Left cardiac atrium (tissue), 4 donors: ENCODE results near the gene MARCHF5. TPM values are rescaled to one million over a fixed set of nuclear protein-coding genes. Genes with fewer than 3 reads are reported as not detected.

Experiments used
- ATAC-seq, 2 donors: fragments of 200-7000 bp; cut with Tn5 transposase; one replicate each; pipeline ENCODE4 v1.9.1; 2020; ENCODE audit warnings: mild to moderate bottlenecking in 2 of 2, moderate library complexity in 2 of 2
- DNase-seq: peaks from one replicate; pipeline ENCODE4 v3.0.0-alpha.2; 2020
- intact Hi-C, 2 donors: fragments of 100-400 bp; cut with DNase I; formaldehyde crosslinking; loops; one replicate each; pipeline versions ENCODE4 v1.14.1 to v1.15.1; 2022 to 2023
- long read RNA-seq: library from polyadenylated mRNA; unstranded; transcript quantifications from one replicate; pipeline ENCODE4 v2.0.0, GENCODE V29; 2021
- total RNA-seq, 2 donors: library from RNA; stranded (reverse); fragmentation: NEBNext Ultra II Directional; extraction: Animal tissue kit (Norgen Biotek cat#: 25700); gene quantifications; one replicate each; pipeline ENCODE4 v1.2.1, GENCODE V29; 2021
- donor health status: DM: no; HTN: yes; CAD: no.
- donor health status: DM: no; HTN: yes; CAD: no; lungs with severe emphysema.
- donor health status: DM: yes; HTN: yes; CAD: no.
- donor health status: Dilated cardiomyopathy.

MARCHF5 gene, protein sequence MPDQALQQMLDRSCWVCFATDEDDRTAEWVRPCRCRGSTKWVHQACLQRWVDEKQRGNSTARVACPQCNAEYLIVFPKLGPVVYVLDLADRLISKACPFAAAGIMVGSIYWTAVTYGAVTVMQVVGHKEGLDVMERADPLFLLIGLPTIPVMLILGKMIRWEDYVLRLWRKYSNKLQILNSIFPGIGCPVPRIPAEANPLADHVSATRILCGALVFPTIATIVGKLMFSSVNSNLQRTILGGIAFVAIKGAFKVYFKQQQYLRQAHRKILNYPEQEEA
- total RNA-seq, result 10 to 100 TPM; 27.6 to 34.3 TPM
- long read RNA-seq, transcript MARCH5-201 (6 exons, 3,926 nt), result major isoform, 65 of 68 reads
- long read RNA-seq, partial matches to known transcripts, result 1 of 68 reads
- long read RNA-seq, other reads (novel, unspliced or antisense), result 2 of 68 reads

DNA sequence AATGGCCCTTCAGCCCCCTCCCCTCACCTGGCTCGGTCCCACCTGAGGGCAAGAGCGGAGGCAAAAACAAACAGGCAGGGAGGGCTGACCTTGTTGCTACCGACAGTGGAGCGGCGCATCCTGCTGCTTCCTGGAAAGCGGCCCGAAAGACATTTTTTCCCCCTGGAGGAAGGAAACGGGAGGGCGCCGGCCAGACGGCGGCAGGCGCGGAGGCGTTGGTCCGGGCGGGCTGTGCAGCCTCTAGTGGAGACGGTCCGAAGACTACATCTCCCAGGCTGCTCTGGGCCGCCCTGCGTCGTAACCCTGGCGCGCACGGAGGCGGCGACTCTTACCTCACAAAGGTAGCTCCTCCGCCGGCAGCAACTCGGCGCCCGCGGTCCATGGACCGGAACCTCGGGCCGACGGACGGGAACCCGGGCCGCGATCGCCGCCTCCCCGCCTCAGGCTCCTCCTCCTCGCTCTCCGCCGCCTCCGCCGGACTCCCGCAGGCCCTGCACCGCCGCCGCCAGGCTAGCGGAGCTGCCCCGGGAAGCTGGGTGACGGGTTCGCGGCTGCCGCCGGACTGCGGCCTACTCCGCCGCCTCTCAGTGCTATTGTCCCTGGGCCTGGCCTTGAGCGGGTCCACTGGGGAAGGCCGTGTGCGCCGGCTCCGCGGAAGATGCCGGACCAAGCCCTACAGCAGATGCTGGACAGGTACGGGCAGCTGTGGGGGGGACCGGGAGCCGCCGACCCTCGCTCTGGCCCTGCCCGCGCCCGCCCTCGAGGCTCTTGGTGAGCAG is at the start of gene MARCHF5, which contains the start of gene CPEB3:
MARCHF5 (plus strand) TSS at position 331 of the 779 bp plus-strand sequence; CDS start at position 659, 328 bp downstream.
CPEB3 (minus strand) TSS at position 242 of the 779 bp plus-strand sequence. CDS start 50,728 bp downstream, outside the sequence.
- intact Hi-C loops, result loop anchor here in 1 of 2 donors (1.0 to 10.0 kb wide), 3 partner anchors 49 to 204 kb away; no protein-coding TSS in a partner anchor
- peak; percentile 99 for ATAC-seq
- DNase-seq, result peak; percentile 98

DNA sequence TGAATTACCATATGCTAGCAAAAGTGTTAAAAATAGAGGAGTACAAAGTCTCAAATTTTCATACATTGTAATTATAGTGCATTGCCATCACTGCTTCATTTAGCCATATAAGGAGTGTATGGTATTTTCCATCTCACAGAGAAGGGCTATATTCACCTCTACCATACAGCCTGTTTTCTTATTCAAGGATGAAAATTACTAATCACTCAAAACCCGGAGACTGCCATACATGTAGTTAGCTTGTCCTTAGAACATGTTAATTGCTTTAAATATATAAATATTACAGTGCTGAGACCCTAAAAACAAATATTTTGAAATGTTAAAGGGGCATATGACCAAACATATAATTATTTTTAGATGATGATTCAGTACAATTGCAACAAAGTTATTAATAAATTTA is 49.5 kb upstream of the MARCHF5 start:
- intact Hi-C loops, result no loop called here
- DNase-seq (no peak), ATAC-seq (no peak)

DNA sequence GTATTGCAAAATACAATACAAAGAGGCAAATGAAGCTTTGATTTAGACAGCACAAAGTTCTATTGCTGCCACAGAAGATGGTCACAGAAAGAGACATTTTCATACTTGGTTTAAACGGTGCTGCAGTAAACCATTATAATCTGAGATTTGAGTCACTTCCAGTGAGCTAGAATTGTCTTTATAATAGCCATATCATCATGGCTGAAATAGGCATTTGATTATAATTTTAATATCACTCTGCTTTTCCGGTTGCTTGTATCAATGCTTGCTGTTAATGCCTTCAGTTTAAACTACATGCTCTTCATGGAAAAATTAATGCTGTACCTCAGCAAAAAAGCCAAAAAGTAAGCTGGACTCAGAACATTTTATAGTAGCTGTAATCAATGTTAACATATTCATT is 48.6 kb upstream of the MARCHF5 start:
- no peak for ATAC-seq
- intact Hi-C loops, result loop anchor here in 1 of 2 donors (1.0 kb wide), 1 partner anchor 48 kb away; no protein-coding TSS in a partner anchor

DNA sequence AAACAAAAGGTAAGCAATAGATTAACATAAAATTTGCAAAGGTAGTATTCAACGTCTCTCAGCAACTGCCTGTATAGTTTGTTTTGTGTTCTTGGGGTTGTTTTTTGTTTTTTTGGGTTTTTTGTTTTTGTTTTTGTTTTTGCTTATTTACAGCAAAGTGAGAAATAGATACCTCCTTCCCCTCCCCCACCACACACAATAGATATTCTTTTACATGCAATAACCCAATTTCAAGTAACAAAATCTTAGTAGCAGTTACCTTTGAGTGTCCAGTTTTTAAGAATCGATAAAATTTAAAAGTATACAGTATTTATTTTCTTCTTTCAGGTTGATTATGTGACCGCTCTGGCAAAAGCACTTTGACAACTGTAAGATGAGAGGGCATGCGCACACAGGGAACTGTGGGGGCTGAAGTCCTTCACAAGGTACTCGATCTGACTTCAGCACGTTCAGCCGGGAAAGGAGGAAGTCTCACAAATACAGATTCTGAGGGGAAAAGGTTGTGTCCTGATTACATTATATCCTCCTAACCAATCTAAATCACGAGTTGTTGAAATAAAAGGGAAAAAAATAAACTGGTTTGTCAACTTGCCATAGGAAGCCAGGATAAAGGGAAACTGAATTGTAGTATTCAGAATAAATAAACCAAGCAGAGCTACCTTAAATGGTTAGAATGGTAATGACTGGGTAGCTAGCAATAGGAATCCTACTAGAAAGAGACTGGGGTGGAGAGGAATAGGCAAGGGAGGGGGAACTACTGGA is 47.9 kb upstream of the MARCHF5 start:
- intact Hi-C loops, result loop anchor here in 1 of 2 donors (1.0 kb wide), 1 partner anchor 47 kb away; no protein-coding TSS in a partner anchor
- peak; percentile 42 to 61 for ATAC-seq
- peak; percentile 67 for DNase-seq

More for the DNA sequence above, 48.6 kb upstream of the MARCHF5 start:
- DNase-seq, result no peak

DNA sequence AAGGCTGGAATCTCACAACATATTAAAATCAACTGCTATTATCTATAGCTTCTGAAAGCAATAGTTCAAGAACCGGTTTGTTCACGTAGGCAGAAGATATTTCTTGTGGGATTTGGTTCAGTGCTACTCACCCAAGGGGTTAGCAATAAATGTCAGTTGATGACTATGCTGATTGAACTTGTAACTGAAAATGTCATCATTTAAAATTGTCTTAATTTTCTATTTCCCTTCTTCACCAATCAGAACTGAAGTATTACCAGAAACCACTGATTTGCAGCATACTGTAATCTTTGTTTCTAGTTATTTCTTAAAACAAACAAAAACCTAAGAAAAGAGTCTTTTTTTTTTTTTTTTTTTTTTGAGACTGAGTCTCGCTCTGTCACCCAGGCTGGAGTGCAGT is 46.2 kb upstream of the MARCHF5 start:
- no peak for ATAC-seq
- DNase-seq, result no peak
- intact Hi-C loops, result no loop called here

DNA sequence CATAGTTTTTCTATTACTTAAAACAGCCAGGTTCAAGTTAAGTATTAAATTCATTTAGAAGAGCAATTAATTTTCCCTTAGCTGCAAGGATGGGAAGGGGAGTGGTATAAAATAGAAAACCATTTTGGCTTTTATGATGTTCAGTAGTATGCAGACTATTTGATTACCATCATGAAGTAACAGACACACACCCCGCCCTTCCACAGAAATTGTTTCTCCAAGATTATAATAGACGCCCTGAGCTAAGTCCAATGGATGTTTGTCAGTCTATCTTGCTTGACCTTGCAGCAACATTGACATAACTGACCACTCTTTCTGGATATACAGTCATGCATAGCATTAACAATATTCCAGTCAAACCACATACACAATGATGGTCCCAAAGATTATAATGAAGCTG is 42.4 kb upstream of the MARCHF5 start:
- intact Hi-C loops, result no loop called here
- DNase-seq (no peak), ATAC-seq (no peak)

DNA sequence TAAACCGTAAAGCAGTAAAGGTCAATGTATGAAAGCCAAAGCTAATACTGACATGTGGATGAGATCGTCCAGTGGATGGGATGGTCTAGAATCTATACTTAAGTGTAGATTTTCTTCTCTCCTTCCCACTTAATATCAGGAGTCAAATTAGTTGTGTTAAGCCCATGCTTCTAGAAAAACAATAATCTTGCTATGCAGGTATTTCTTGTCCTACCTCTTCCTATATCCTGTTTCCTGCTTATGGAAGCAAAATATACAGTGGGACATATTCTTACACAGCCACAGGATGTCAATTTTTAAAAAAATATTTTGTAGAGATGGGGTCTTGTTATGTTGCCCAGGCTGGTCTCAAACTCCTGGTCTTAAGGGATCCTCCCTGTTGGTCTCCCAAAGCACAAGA is 27.6 kb upstream of the MARCHF5 start:
- intact Hi-C loops, result no loop called here
- DNase-seq (no peak), ATAC-seq (no peak)

DNA sequence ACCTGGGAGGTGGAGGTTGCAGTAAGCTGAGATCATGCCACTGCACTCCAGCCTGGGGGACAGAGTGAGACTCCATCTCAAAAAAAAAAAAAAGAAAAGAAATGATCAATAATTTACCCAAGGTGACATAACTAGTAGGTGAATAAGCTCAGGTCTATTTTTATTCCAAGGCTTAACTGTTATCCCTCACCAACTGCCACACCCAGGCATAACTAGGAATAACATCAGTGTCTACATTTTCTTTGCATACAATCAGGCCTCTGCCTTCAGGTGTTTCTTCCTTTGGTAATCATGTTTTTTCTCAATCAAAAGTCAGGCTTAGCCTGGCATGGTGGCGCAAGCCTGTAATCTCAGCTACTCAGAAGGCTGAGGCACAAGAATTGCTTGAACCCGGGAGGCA is 26.7 kb upstream of the MARCHF5 start:
- DNase-seq, result no peak
- intact Hi-C loops, result no loop called here
- ATAC-seq, result no peak

DNA sequence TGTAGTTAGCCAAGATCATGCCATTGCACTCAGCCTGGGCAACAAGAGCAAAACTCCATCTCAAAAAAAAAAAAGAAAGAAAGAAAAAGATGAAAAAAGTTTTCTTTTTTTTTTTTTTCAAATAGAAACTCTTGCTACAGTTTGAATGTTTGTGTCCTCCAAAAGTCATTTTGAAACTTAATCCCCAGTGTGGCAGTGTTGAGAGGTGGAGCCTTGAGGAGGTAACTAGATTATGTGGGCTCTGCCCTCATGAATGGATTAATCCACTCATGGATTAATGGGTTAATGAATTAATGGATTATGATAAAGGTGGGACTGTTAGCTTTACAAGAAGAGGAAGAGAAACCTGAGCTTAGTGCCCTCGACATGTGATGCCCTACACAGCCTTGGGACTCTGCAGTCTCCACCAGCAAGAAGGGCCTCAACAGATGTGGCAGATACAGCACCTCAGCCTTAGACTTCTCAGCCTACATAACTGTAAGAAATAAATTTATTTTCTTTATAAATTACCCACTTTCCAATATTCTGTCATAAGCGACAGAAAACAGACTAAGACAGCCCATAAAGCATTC is 25.2 kb upstream of the MARCHF5 start:
- DNase-seq (no peak), ATAC-seq (no peak)
- intact Hi-C loops, result no loop called here

DNA sequence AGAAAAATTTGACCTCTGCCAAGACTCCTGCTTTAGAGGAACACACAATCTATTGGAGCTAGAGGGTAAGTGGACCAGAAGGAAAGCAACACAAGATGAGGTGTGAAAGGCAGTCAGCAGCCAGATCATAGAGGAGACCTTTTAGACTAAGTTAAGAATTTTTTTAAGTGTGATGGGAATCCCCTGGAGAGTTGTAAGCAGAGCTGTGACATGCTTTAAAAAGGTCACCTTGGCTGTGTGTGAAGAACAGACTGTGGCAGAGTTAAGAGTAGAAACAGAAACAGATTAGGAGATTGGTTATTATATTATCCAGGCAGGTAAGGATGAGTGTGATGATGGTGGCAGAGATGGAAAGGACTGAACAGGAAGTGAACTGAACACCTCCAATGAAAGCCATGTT is 23.6 kb upstream of the MARCHF5 start:
- intact Hi-C loops, result no loop called here
- DNase-seq (no peak), ATAC-seq (peak in 1 of 2 donors; percentile 59)

DNA sequence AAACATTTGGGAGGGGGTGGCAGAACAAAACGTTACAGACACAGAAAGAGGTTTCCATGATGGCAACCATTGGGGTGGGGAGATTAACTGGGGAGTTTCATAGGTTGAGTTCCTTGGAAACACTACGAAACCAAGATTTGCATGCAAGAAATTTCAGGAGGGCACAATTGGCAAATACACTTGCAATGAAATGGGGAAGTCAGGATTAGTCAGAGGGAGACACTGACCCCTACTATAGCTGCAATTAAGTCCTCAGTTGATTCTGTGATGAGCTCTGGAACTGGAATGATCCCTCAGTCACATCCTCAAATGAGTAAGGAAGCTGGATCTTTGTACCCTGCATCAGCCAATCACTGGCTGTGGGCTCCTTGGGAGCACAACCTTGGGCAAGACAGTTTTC is 22.2 kb upstream of the MARCHF5 start:
- ATAC-seq, result no peak
- intact Hi-C loops, result no loop called here
- no peak for DNase-seq

DNA sequence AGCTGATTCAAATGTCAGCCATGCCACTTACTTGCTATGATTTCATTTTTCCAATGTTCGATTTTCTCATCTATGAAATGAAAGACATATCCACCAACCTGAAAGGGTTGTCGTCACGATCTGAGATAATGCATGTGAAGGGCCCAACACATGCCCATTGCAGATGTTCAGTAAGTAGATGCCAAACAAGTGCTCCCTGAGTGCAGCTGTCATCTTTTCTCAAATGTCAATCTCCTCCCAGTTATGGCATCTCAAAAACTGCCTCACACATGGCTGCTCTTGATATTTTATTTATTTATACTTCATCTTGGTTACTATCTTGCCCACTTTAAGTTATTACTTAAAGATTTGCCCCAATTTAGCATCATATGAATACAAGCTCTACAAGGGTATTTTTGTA is 16.9 kb upstream of the MARCHF5 start:
- ATAC-seq (no peak), DNase-seq (no peak)
- intact Hi-C loops, result no loop called here

DNA sequence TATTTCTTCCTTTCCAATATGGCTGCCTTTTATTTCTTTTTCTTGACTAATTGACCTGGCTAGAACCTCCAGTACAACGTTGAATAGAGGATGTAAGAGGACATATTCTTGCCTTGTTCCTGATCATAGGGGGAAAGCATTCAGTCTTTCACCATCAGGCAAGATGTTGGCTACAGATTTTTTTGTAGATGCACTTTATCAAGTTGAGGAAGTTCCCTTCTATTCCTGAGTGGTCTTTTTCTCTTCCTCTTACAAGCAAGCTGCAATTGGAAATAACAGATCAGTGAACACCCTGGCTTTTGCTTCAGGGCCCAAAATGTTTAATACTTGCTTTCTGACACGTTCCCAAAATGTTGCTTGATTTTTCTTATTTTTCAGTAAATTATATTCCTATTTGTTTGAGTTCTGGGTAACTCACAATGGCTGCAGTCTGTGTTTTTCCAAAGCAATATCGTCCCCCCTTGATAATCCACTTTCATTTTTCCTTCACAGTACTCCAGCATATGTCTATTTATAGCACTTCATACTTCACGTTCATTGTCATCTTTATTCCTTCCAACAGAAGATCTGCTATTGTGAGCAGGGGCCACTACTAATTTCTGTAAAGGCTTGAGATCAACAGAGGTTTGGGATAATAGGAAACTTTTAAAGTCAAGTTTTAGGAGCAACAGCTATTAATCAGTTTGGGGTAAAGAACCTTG is 11.8 kb upstream of the MARCHF5 start:
- intact Hi-C loops, result no loop called here
- peak; percentile 49 to 57 for ATAC-seq
- no peak for DNase-seq

DNA sequence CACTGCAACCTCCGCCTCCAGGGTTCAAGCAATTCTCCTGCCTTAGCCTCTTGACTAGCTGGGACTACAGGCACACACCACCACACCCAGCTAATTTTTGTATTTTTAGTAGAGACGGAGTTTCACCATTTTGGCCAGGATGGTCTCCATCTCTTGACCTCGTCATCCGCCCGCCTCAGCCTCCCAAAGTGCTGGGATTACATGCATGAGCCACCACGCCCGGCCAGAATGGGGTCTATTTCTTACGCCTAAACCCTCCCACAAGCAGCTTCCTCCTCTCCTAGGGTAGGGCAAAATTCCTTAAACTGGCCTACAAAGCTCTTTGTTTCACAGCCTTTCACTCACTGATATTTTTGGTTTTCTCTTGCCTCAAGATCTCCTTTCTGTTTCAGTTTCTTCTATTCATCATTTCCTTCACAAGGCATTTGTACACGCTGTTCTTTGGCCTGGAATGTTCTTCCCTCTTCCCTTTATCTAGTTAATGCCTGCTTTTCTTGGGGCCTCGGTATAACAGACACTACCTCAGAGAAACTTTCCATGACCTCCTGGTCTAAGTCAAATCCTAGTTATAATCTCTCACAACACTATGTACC is 6.8 kb upstream of the MARCHF5 start:
- intact Hi-C loops, result no loop called here
- ATAC-seq (peak; percentile 47 to 60), DNase-seq (no peak)

DNA sequence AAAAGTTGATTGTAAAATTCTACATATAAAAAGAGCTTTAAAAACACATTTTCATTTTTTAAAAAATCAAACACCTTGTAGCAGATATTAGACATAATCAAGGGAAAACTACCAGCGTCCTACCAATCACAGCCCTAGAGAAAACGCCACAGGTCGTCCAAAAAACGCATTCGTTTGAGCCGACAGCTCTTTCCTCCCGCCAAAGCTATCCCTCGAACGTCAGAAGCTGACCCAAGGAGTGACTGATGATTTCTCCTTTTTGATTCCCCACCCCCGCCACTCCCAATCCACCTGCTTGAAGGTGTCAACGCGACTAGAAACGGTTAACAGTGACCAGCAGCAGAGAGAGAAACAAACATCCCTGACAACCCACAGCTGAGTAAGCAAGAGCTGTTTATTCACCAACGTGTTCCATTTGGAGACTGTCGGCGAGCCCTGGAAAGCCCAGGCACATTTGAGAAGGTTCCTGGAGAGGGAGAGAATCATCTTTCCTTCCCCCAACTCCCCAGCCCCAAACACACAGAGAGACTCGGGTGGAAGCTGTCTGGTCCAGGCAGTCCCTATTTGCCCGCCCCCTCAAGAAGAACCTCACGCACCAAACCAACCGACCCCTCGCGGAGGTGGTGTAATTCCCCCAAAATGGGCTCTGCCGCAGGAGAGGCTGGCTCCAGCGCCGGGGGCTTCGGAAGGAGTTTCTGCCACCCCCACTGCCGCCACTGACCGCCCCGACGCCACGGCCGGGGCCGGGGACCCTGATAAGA is 711 bp upstream of the MARCHF5 start:
- DNase-seq (no peak), ATAC-seq (peak; percentile 10 to 32)
- intact Hi-C loops, result loop anchor here in 1 of 2 donors (1.0 to 10.0 kb wide), 3 partner anchors 48 to 203 kb away; no protein-coding TSS in a partner anchor

DNA sequence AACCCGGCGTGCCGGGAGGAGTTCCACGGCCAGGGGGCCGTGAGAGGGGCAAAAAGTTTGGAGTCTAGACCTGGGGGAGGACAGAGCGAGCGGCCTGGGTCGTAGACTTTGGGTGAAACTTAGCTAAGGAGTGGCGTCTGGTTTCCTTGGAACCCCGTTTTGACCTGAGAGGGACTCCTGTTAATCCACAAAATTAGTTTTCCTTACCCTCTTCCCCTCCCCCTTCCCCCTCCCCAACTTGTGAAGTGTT is 574 bp downstream of the MARCHF5 start:
- DNase-seq (no peak), ATAC-seq (peak in 1 of 2 donors; percentile 9)
- intact Hi-C loops, result loop anchor here in 1 of 2 donors (5.0 to 10.0 kb wide), 2 partner anchors 143 to 204 kb away; no protein-coding TSS in a partner anchor
